Neural cell (in vitro differentiated cells): ENCODE results near the gene USP35.

ENCODE experiments used
- EZH2 ChIP-seq: fragments of 200-600, 300-800 bp; shearing (Covaris generic), sonication (generic); IDR thresholded peaks from 2 replicates; pipeline ENCODE4 v1.6.1; 2014; ENCODE audit warnings: antibody characterized with exemption, low read length, borderline replicate concordance, mild to moderate bottlenecking; ENCODE audit not compliant: insufficient read depth, poor library complexity, severe bottlenecking
- MXI1 ChIP-seq: fragments of 450-650 bp; conservative IDR thresholded peaks from 2 replicates; pipeline ENCODE4 v1.6.1; 2014; ENCODE audit warnings: antibody characterized with exemption, mild to moderate bottlenecking; ENCODE audit not compliant: poor library complexity, severe bottlenecking
- POLR2AphosphoS5 ChIP-seq: IDR thresholded peaks from 2 replicates; pipeline ENCODE4 v1.6.1; 2012
- RAD21 ChIP-seq: fragments of 450-650 bp; conservative IDR thresholded peaks from 2 replicates; pipeline ENCODE4 v1.6.1; 2014; ENCODE audit warnings: antibody characterized with exemption, mild to moderate bottlenecking, moderate library complexity
- TF ChIP-seq, protein P1 (sequence below): fragments of 450-650 bp; IDR thresholded peaks from 2 replicates; pipeline ENCODE4 v1.5.1; 2014; ENCODE audit warnings: antibody characterized with exemption, mild to moderate bottlenecking, moderate library complexity; ENCODE audit not compliant: poor library complexity, severe bottlenecking
- TF ChIP-seq, protein P2 (sequence below): IDR thresholded peaks from 2 replicates; pipeline ENCODE4 v1.6.1; 2012; ENCODE audit warnings: borderline replicate concordance

DNA sequence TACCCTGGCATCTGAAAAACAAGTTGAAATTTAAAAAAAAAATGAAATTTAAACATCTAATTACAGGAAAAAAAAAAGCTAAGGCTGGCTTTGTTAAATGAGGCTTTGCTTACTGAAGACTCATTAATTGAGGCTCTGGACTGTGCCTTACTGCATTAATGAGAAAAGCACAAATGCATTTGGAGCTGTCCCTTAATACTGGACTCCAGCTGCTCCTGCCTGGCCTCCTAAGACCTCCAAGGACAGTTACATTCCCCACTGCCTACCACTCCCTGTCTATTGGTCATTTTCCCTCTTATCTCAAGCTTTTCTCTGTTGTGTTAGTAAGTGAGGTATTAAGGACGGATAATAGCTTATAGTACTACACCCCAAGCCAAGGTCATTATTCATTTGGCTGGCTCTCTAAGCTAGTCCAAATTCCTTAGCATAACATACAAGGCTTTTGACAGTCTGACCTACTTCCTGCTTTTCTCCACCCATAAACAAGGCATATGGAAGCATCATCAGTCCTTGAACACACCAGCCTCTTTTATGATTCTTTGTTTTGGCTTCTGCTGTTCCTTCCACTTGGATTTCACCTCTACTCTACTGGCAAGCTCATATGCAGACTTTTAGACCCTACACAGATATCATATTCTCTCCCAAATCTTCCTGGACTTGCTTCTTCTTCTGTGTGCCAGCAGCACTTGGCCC lies 62.5 kb downstream of the USP35 start:
- TF ChIP-seq EZH2 (no peak), RAD21 (no peak), POLR2AphosphoS5 (no peak), MXI1 (no peak)
- TF ChIP-seq, protein P1, sequence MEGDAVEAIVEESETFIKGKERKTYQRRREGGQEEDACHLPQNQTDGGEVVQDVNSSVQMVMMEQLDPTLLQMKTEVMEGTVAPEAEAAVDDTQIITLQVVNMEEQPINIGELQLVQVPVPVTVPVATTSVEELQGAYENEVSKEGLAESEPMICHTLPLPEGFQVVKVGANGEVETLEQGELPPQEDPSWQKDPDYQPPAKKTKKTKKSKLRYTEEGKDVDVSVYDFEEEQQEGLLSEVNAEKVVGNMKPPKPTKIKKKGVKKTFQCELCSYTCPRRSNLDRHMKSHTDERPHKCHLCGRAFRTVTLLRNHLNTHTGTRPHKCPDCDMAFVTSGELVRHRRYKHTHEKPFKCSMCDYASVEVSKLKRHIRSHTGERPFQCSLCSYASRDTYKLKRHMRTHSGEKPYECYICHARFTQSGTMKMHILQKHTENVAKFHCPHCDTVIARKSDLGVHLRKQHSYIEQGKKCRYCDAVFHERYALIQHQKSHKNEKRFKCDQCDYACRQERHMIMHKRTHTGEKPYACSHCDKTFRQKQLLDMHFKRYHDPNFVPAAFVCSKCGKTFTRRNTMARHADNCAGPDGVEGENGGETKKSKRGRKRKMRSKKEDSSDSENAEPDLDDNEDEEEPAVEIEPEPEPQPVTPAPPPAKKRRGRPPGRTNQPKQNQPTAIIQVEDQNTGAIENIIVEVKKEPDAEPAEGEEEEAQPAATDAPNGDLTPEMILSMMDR: no peak
- TF ChIP-seq, protein P2, sequence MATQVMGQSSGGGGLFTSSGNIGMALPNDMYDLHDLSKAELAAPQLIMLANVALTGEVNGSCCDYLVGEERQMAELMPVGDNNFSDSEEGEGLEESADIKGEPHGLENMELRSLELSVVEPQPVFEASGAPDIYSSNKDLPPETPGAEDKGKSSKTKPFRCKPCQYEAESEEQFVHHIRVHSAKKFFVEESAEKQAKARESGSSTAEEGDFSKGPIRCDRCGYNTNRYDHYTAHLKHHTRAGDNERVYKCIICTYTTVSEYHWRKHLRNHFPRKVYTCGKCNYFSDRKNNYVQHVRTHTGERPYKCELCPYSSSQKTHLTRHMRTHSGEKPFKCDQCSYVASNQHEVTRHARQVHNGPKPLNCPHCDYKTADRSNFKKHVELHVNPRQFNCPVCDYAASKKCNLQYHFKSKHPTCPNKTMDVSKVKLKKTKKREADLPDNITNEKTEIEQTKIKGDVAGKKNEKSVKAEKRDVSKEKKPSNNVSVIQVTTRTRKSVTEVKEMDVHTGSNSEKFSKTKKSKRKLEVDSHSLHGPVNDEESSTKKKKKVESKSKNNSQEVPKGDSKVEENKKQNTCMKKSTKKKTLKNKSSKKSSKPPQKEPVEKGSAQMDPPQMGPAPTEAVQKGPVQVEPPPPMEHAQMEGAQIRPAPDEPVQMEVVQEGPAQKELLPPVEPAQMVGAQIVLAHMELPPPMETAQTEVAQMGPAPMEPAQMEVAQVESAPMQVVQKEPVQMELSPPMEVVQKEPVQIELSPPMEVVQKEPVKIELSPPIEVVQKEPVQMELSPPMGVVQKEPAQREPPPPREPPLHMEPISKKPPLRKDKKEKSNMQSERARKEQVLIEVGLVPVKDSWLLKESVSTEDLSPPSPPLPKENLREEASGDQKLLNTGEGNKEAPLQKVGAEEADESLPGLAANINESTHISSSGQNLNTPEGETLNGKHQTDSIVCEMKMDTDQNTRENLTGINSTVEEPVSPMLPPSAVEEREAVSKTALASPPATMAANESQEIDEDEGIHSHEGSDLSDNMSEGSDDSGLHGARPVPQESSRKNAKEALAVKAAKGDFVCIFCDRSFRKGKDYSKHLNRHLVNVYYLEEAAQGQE: no peak
